ENCODE measurements around the gene CCDC85C. TPM values are rescaled to one million over a fixed set of nuclear protein-coding genes. Genes with fewer than 3 reads are reported as not detected.

CCDC85C gene
- total RNA-seq, 1 donor: 11.2 TPM

DNA sequence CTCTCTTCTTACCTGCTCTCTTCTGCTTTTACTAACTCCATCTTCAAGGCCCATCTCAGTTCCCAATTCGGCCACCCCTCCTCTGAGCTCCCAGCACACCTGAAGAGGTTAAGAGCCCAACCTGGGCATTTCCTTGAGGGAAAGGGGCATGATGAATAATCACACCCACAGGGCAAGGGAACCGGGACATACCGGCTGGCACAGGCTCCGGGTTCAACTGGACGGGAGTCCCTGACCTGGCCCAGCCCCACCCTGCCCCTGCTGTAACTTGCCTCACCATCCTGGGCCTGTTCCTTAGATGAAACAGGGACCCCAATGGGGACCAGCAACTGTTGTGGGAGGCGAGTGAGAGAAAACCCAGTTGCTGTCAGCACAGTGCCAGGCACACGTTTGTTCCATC, 8.5 kb downstream of the CCDC85C start:
- H3K4me3 ChIP-seq (ENCODE audit: low read depth, low read length): no peak overlapping the region
- DNase-seq (ENCODE audit: low read depth): no peak
- TF ChIP-seq, protein P1, sequence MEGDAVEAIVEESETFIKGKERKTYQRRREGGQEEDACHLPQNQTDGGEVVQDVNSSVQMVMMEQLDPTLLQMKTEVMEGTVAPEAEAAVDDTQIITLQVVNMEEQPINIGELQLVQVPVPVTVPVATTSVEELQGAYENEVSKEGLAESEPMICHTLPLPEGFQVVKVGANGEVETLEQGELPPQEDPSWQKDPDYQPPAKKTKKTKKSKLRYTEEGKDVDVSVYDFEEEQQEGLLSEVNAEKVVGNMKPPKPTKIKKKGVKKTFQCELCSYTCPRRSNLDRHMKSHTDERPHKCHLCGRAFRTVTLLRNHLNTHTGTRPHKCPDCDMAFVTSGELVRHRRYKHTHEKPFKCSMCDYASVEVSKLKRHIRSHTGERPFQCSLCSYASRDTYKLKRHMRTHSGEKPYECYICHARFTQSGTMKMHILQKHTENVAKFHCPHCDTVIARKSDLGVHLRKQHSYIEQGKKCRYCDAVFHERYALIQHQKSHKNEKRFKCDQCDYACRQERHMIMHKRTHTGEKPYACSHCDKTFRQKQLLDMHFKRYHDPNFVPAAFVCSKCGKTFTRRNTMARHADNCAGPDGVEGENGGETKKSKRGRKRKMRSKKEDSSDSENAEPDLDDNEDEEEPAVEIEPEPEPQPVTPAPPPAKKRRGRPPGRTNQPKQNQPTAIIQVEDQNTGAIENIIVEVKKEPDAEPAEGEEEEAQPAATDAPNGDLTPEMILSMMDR (IDR thresholded peaks at IDR 0.05; ENCODE audit: insufficient read depth, low read depth, low read length): no peak

DNA sequence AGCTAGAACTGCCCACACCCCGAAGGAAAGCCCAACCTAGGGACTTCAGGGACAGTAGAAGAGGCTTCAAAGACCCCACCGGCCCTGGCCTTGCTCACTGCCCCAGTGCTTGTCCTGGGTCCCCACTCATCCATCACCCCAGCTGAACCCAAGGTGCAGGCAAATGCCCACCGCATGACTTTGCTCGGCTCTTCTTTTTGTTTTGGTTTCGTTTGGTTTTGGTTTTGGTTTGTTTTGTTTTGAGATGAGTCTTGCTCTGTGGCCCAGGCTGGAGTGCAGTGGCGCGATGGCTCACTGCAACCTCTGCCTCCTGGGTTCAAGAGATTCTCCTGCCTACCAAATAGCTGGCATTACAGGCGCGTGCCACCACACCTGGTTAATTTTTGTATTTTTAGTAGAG, 9.0 kb downstream of the CCDC85C start:
- no peak for DNase-seq (ENCODE audit: low read depth)
- H3K4me3 ChIP-seq (ENCODE audit: low read depth, low read length): no peak overlapping the region
- TF ChIP-seq, protein P1 (IDR thresholded peaks at IDR 0.05; ENCODE audit: insufficient read depth, low read depth, low read length): no peak

DNA sequence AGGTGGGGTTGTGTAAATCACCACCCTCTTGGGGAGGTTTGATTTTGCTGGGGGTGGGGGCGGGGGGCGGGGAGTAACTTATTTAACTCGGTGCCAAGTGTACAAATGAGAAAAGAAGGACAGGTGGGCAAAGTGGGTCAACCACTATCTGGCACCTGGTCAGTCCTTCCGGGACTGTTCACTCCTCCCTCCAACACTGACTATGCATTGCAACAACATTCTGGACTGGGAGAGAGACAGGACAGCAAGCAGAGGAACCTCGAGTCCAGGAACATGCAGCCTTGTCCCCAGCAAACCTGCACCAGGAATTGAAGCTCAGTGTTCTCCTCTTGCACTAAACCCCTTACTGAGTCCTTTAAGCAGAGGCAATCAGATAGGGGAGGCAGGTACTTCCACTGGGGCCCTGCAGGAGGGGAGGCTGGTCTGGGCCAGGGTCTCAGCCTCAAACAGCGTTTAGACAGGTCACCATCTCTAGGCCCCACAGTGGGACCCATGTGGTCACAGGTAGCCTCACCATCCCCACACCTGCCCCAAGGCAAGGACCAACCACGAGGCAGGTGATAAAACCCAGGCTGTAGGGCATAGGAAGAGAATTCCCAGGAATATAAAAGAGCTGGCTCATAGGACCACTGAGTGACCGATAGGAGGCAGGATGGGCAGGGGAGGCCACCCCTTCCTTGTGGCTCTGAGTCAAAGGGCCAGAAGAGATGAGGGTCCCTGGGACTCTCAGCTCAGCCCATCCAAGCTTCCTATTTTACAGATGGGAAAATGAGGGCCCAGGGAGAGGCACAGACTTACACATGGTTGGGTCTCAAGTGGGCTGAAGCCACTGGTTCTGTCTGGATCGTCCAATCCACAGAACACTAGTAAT, 9.8 kb downstream of the CCDC85C start:
- TF ChIP-seq, protein P1 (IDR thresholded peaks at IDR 0.05; ENCODE audit: insufficient read depth, low read depth, low read length): no peak
- no peak overlapping the region for H3K4me3 ChIP-seq (ENCODE audit: low read depth, low read length)

DNA sequence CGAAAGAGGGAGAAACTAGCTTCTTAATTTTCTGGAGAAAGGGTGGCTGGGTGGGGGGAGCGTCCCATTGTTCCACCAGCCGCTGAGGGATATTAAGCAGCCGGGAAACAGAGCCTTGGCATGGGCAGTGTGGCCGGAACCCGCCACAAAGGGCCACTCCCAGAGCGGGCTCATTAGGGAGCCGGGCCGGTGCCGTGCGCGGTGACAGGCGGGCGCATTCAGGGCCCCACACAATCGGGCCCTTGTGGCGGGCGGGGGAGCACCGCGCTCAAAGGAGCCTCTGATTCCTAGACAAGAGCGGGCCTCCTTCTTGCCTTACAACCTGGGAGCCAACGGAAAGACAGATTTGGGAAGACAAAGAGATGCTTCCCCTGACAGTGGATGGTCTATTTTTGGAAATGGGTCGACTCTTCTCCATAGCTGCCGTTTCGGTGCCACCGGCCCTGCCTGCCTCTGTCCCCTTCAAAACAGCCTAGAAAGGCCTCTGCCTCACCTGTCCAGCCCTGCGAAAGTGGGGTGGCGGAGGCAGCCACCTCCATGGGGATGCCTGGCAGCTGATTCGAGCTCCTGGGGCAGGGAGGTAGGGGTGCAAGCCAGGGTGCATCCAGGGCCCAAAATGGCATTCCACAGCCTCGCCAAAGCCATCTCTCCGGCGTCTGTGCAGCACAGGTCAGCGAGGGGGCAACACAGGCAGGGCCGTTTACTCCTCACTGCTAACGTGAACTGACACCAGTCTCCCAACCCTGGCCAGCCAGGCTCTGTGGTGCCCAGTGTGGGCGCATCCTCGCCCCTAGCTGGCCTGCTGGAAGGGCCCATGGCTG, 10.9 kb downstream of the CCDC85C start:
- no peak overlapping the region for H3K4me3 ChIP-seq (ENCODE audit: low read depth, low read length)
- TF ChIP-seq, protein P1 (IDR thresholded peaks at IDR 0.05; ENCODE audit: insufficient read depth, low read depth, low read length): no peak
- no peak for DNase-seq (ENCODE audit: low read depth)

More for the DNA sequence above, 9.8 kb downstream of the CCDC85C start:
- DNase-seq (ENCODE audit: low read depth): no peak

DNA sequence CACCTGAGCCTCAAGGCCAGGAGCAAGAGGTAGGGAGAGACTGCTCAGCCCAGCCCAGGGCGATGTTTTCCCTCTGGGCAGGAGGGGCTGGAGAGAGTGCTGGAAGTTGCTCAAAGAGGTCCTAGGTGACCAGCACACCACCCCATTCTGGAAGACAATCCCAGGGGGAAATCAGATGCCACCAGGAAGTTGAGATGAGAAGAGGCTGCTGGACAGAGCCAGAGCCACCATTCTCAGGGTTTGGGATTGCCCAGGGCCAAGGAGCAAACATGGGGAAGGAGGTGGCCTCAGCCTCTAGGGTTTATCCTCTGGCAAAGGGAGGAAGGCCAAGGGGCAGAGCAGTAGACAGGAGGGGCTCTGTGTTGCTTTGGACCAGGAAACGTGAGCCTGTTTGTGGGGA, 11.6 kb downstream of the CCDC85C start:
- DNase-seq (ENCODE audit: low read depth): no peak
- TF ChIP-seq, protein P1 (IDR thresholded peaks at IDR 0.05; ENCODE audit: insufficient read depth, low read depth, low read length): no peak
- no peak overlapping the region for H3K4me3 ChIP-seq (ENCODE audit: low read depth, low read length)

DNA sequence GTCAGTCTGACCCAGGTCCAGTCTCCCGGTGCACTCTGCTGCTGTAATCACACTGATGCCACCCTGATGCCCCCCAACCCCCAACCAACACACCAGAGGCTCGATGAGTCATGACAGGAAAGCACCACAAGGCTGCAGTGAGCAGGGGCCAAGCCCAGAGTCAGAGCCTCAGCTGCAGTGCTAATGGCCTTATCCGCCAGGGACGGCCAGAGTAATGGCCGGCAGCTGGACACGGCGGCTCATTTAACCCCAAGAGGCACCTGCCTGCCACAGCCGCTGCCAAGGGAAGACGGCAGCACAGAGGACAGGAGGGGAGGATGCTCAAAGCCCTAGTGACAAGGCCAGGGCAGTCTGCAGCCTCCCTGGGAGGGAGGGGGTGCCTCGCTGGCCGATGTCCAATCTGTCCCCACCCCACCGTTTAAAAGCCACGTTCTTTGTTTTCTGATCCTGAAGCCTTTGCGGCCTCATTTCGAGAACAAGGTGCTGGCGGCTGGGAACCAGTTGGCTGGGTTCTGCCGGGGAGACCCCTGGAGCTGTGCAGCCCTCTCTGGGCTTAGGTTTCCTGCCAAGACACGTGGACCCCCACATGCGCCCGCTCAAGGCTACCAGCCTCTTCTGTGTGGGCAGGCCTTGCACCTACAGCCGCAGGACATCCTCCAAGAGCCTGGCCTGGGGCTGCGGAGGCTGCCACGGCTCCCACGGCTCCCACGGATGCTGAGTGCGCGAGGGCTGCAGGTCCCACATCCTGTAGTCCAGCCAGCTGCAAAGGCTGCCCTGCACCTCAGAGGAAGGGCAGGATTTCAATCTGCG, 13.1 kb downstream of the CCDC85C start:
- TF ChIP-seq, protein P1 (IDR thresholded peaks at IDR 0.05; ENCODE audit: insufficient read depth, low read depth, low read length): no peak

More for the DNA sequence above, 13.1 kb downstream of the CCDC85C start:
- DNase-seq (ENCODE audit: low read depth): peak; percentile 60
- H3K4me3 ChIP-seq (ENCODE audit: low read depth, low read length): no peak overlapping the region
